CD4-positive, alpha-beta T cell treated with Interleukin-1 beta for 1 hour (primary cell): ENCODE measurements around the gene IQCC.

Source experiments
- DNase-seq, 2 donors: peaks; one replicate each; pipeline ENCODE4 v3.0.0-alpha.2; 2020 to 2022

Gene IQCC

DNA sequence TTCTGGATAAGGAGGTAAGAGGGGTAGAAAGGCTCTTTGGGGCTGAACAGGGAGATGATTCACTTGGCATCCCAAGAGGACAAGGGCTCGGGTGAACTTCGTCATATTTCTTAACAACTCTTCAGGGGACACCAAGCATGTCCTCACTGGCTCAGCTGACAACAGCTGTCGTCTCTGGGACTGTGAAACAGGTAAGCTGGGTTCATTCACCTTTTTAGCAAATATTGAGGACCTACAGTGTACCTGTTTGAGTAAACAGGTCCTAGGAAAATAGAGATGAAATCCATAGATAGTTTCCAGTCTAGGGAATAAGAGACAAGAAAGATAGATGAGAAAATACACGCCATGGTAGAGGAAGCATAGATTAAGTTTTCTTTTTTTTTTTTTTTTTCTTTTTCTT lies 18.8 kb downstream of the IQCC start:
- DNase-seq = no peak

DNA sequence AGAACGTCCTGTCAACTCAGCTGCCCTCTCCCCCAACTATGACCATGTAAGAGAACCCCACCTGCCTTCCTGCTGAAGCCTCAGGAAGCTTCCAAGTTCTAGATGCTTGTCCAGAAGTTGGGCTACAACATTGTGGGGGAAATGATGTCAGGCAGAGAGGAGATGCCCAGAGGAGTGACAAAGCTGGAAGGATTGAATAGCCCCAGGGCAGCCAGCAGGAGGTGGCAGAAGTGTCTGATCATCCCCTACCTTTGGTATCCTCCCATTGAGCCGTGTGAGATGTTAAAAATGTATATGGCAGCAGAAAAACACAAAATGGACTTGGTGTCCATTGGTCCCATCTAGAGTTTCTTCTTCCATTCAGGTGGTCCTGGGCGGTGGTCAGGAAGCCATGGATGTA lies 23.3 kb downstream of the IQCC start:
- DNase-seq = no peak

DNA sequence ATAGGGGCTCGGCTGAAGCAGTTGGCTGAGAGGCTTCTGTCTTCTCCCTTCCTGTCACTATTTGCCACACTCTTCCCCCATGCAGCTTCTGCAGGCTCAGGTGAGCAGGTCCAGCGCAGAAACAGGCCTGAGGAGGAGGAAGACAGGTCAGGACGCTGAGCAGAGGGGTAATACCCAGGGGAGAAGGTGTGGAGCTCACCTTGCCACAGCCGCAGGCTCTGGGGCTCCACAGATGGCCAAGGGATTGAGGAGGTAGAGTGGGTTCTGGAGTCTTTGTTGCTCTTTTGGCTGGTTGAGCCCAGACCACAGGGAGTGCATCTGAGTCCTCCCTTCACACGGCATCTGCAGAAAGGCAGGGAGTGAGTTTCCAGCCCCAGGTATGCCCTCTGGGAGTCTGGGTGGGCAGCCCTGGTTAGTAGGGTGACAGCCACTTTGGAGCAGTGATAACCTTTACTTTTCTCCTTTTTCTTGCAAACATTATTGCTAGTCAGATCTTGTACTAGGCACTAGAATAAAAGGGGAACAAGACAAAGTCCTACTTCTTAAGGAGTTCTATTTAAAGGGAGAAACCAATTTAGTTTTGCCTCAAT lies 26.5 kb downstream of the IQCC start:
- no peak for DNase-seq

DNA sequence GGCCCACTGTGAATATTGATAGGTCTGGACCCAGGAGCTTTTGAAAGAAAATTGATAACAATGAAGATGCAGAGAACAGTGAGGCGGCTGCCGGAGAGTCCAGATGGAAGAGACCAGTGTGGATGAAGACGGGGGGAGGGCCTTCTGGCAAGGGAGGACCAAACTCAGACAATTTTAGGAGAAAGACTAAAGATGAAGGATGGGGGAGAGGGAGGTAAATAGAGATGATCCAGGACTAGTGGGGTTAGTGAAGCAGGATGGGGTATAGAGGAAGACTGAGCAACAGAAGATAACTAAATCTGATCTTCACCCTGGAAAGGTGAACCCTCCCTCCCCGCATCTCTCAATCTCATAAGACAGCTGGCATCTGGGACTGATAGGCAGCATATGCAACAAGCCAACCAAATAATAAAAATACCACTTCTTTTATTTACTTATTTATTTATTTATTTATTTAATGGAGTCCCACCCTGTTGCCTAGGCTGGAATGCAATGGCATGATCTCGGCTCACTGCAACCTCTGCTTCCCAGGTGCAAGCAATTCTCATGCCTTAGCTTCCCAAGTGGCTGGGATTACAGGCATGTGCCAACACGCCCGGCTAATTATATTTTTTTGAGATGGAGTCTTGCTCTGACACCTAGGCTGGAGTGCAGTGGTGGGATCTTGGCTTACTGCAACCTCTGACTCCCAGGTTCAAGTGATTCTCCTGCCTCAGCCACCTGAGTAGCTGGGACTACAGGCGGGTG lies 27.3 kb downstream of the IQCC start:
- no peak for DNase-seq

DNA sequence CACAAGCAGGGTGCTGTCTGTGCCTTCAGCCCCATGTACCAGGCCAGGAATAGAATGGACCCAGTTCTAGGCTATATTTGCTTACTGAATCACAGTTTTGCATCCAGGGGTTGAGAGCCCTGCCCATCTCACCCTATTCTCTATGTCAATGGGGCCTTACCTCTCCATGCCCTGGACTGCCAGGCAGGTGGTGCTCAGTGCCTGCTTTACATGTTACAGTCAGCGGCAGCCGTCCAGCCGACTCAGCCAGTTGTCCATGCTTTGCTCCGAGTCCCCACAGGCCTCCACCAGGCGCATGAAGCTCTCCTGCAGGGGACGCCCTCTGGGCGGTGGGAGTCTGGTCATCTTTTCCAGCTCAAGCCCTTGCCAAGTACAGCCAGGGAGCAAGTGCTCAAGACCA lies 29.3 kb downstream of the IQCC start:
- no peak for DNase-seq

DNA sequence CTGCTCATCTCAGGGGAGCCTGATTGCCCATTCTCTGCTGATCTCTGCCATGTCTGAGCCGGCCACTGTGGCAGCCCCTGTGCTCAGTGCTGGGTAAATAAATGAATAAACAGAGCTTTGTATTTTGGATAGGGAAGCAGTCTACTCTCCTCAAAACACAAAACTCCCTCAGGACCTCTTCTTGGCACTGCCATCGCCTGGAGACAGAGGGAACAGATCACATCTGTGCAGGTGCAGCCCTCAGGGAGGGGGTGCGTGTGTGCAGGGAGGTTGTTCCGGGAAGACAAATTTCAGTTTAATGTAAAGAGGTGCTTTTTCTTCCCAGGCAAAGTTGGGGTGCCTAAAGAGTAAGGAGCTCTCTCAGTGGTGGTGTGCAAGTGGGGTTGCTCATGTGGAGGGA lies 33.9 kb downstream of the IQCC start:
- no peak for DNase-seq

DNA sequence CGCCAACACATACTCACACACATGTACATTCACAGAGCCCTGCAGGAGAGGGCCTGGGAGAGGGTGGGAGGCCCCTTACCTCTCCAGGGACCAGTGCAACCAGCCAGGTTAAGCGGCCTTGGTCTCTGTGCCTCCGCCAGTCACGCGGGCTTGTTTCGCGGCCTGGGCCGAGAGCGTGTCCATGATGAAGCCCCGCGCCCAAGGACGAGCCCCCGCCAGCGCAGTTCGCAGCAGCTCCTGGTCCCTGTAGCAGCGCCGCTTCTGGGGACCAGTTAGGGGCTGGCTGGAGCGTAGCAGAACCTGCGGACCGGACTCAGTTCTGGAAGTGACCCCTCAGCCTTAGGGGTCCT lies 34.3 kb downstream of the IQCC start:
- no peak for DNase-seq

DNA sequence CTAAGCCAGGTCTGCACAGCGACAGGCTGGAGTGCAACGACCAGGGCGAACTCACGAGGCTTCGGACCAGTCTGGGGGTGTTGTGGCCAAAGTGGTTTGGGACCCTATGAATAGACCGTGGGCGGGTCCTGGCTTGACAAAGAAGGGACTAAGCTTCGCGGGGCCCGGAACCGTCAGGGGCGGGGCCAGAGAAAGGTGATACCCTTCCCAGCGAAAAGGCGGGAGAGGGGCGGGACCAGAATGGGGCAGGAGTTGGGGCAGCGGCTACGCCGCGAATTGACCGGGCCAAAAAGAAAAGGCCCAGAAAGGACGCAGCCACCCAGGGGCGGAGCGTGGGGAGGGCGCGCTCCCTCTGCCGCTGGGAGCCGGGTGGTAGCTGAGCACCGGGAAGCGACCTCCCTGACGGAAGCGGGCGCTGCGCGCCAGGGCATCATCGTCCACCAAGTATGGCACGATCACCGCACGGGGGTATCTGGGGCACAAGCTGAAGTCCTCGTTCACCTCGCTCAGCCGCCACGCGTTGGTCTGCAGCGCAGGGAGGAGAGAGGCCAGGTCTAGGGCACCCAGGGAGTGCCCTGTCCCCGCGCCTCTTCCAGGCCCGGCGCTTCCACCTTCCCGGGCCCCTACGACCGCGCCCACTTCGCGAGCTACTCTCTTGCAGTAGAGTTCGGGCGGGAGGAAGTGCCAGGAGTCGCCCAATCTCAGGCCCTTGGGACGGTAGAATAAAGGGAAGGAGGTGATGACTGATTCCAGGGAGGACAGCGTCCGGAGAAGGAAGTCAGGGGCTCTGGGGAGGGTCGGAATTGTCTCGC lies 34.9 kb downstream of the IQCC start:
- peak; percentile 61 to 66 for DNase-seq

DNA sequence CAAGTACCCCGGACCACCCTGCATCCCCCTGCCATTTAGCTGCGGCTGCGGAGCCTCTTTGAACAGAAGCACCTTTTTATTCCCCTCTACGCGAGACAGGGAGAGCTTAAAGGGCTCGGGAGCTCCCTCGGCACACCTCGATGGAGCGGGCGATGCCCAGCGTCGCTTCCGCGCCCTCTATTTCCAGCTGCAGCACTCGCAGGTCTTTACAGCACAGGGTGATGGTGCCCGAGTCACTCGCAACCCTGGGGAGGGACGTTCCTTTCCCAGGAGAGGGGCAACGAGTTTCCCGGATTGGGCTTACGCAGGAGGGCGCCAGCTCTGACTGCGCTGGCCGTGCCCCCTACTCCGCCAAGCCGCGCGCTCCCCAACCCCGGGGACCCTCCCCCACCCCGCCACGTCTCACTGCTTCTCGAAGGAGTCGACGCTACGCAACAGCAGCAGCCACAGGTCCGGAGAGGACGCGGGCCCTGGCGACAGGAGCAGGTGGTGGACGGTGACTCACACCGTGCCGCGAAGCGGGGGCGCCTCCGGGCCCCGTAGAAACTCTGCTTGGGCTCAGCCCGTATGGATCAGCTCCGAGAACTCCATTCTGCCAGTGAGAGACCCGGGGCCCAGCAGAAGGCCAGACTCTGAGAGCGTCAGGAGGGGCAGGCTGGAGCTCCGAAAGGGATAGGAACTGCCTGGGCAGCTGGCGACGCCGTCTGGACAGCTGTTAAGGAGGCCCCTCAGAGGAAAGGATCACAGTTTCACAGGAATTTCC lies 35.7 kb downstream of the IQCC start:
- peak in 1 of 2 donors; percentile 27 for DNase-seq

DNA sequence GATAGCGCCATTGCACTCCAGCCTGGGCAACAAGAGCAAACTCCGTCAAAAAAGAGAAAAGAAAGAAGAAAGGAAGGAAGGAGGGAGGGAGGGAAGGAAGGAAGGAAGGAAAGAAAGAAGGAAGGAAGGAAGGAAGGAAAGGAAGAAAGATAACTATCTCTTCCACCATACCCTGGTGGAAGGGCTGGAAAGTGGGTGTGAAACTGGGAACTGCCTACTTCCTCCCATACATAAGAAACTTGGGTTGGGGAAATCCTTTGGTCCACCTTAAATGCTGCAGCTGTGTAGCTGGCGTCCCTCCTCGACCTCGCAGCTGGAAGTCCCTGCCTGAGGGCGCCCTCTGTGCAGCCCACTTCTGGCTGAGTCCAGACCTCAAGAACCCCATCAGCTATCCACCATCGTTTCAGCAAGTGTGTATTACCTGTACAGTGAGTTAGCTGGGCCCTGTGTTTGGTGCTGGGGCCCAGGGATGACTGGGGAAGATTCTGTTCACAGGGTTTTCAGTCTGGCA lies 36.9 kb downstream of the IQCC start:
- no peak for DNase-seq

DNA sequence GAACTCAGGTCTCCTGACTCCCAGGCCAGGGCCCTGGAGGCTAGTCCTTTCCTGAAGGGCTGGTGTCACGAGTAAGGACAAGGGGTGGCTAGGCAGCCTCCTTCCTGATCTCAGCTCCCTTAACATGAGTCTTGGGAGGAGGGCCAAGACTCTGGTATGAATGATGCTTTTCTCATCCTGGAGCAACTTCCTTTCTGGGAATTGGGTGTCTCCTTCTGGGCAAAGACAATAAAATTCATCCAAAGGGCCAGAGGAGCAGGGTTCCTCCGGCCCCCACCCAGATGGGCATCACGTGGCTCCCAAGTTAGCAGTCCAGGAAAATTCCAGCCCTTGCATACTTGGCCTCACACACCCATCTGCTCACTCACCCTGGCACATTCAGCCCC lies 41.4 kb downstream of the IQCC start, which contains the start of gene FAM167B:
FAM167B (plus strand) TSS at position 335 of the 386 bp plus-strand sequence. CDS start 200 bp downstream, outside the sequence.
- no peak for DNase-seq

DNA sequence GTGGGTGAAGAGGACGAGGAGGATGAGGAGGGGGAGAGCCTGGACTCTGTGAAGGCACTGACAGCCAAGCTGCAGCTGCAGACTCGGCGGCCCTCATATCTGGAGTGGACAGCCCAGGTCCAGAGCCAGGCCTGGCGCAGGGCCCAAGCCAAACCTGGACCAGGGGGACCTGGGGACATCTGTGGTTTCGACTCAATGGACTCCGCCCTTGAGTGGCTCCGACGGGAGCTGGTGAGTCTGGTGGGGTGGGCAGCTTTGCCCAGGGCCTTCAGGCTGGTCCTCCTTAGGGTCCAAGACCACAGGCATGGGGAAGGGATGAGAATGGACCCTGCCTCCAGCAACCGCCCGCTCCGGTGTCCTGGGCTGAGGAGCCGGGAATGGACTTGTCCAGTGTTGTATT lies 42.0 kb downstream of the IQCC start:
- DNase-seq = no peak

DNA sequence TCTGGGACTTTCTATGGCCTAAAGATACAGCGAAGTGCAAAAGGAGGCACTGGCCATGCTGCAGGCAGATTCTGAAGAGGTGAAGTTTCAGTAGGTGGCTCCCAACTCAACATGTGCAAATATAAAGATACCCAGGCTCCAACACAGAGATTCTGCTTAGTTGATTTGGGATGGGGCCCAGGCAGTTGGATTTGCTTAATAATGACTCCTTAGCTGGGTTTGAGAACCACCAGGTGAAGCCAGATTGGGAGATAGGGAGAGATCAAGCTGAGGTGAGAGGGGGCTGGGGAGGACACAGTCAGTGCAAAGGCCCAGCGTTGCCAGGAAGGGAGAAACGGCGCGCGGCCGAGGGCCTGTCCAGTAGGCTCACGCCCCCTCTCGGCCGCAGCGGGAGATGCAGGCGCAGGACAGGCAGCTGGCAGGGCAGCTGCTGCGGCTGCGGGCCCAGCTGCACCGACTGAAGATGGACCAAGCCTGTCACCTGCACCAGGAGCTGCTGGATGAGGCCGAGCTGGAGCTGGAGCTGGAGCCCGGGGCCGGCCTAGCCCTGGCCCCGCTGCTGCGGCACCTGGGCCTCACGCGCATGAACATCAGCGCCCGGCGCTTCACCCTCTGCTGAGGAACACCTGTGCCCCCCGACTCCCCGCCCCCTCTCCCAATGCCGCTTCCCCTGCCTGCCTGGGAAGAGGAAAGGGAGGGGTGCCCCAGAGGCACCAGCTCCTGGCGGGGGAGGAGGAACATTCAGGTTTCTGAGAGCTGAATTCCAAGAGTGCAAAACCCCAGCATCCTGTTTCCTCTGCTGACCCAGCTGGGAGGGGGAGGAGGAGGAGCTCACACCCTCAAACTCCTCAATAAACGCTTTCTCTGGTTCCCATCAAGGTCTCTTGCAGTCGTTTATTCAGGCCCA lies 42.8 kb downstream of the IQCC start:
- peak; percentile 80 to 82 for DNase-seq

DNA sequence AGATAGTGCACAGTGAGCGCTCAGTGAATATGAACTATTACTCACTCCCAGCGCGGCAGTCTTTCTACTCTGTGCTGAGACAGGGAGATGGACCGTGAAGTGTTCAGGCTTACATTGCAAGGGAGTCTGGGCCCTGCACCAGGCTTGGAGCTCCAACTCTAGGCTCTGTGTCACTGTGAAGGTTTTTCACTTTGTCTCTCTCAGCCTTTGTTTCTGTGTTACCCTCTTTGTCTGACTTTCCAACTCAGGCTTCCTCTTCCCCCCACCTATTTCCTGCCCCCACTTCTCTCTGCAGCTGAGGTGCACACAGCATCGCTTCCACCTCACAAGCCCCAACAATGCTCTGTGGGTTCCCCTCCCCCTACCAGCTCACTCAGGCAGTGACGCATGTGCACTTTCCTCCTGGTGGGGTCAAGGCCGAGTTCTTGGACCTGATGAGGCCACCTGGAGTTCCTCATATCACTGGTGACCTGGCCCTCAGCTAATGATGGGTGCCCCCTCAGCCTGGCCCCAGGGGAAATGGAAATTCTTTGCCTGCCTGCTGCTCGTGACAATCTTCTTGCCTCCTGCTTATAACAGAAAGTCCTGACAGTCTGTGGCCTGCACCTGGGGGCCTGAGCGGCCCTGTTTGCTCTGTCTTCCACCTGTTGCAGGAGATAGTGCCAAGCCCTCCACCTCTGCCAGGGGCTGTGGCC lies 44.5 kb downstream of the IQCC start:
- peak; percentile 87 to 90 for DNase-seq

DNA sequence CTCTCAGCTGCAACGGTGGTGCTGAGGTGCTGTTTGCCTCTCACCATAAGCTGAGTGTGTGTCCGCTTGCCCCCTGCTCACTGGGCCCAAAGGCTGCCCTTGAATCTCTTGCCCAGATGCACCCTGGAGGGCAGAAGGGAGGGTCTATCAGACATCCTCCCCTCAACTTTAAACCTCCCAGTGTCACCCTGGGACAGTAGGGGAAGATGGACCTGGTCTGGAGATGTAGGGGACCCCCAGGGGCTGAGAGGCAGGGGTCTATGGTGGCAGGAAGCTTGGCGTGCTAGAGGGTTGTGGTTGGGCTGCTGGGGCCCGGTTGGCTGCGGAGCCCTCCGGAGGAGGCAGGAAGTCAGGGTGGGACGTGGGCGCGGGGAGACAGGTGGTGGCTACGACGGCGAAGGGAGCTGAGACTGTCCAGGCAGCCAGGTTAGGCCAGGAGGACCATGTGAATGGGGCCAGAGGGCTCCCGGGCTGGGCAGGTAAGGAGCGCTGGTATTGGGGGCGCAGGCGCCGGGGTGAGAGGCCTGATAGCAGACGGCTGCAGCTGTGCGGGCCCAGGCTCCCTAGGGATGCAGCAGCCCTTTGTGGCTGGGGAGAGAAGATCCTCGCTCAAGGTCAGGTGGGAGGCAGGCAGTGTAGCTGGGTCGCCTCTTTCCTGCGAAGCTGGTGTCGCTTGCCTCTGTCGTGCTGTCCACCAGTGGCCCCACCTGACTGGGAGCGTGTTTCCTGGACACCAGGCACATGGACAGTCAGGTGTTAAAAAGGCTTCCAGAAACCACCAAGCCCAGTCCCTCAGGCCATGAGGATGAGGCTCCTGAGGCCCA lies 45.6 kb downstream of the IQCC start, which contains the start of gene LCK:
LCK (plus strand) TSS at position 373 of the 824 bp plus-strand sequence. CDS start 23,065 bp downstream, outside the sequence.
- peak; percentile 60 for DNase-seq

DNA sequence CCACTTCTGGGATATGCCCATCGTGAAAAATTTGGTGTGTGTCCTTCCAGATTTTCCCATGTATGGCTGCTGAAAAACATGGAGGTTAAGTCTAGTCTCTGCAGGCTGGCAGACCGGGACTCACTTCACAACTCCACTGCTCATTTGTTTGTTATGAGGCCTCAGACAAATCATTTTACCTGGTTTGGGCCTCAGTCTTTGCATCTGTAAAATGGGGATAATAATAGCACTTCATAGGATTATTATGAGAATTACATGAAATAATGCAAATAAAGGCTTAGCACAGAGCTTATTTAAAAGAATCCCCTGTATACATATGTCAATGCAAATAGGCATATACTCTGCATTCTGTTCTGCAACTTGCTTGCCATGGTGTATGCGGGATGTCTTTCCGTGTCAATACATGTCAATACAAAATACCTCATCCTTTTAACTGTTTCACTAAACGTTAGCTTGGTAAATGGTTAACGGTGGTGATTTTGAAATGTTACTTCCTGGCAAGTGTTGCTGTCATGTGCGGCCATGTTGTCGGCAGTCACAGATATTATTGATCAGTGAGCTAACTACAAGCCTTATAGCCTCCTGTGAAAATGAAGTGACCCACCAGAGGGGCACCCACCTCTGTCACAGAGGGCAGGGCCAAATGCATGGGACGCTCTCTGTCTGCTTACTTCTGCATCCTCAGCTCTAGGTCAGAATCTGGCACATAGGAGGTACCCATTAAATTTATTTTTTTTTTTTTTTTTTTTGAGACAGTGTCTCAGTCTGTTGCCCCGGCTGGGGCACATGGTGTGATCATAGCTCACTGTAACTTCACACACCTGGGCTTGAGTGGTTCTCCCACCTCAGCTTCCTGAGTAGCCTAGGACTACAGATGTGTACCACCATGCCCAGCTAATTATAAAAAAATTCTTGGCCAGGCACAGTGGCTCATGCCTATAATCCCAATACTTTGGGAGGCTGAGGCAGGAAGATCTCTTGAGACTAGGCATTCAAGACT lies 49.9 kb downstream of the IQCC start:
- peak in 1 of 2 donors; percentile 41 for DNase-seq

DNA sequence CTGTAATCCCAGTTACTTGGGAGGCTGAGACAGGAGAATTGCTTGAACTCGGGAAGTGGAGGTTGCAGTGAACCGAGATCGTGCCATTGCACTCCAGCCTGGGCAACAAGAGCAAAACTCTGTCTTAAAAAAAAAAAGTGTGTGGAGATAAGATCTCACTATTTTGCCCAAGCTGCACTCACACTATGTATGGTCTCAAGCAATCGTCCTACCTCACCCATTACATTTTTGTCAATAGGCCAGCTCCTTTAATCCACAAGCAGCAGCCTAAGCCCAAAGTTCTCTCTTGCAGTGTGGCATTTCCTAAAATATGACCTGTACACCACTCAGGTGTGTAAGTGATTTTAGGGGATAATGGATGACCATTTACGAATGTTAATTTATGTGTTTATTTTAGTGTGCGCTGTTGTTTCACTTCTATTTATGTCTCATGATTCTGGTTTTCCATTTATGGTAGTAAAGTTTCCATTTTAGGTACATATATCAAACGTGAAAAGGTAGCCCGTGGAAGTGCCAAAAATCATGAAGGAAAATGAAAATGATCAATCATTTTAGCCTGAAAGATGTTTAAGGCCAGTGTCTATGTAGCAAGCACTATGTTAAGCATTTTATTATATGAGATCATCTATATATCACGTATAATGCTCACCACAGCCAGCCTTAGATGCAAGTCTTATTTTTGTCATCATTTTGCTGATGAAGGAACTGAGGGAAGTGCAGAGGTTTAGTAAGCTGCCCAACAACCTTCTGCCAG lies 51.2 kb downstream of the IQCC start:
- DNase-seq = peak in 1 of 2 donors; percentile 33

DNA sequence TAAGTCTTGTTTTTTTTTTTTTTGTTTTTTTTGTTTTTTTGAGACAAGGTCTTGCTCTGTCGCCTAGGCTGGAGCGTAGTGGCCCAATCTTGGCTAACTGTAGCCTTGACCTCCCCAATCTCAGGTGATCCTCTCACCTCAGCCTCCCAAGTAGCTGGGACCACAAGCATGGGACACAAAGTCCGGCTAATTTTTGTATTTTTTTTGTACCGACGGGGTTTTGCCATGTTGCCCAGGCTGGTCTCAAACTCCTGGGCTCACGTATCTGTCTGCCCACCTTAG lies 51.7 kb downstream of the IQCC start:
- DNase-seq = no peak
